ENCODE results near the gene LRMDA.

LRMDA gene

DNA sequence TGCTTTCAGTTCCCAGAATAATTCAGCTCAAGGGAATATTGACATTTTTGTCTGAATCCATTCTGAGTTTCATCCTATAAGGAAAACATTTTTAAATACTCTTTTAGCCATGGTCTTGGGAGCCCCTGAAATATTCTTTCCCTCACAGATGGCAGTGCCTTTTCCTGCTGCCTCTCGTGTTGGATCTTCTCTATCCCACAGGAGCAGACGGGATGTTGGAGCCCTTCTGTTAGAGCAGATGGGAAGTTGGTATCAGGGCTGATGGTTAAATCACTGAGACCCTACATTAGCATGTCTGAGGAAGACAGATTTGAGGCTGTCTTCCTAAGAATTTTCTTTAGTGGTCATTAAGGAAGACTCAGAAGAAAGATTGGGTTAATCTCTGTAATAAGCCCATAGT, 737.8 kb downstream of the LRMDA start:
- DNase-seq (ENCODE audit: low read depth in 2 of 2) = no peak

DNA sequence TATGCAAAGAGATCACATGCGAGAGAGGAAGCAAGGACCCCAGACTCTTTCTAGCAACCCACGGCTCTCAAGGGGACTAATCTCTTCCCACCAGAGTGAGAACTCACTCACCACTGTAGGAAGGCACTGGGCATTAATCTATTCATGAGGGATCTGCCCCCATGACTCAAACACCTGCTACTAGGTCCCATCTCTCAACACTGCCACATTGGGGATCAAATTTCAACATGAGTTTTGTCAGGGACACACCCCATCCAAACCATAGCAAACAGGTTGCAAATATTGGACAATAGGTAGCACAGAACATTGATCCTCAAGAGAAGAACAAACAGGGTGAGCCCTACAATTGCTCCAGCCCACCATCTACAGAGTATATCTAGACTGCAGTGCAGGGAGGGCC, 740.6 kb downstream of the LRMDA start:
- DNase-seq (ENCODE audit: low read depth in 2 of 2) = no peak

DNA sequence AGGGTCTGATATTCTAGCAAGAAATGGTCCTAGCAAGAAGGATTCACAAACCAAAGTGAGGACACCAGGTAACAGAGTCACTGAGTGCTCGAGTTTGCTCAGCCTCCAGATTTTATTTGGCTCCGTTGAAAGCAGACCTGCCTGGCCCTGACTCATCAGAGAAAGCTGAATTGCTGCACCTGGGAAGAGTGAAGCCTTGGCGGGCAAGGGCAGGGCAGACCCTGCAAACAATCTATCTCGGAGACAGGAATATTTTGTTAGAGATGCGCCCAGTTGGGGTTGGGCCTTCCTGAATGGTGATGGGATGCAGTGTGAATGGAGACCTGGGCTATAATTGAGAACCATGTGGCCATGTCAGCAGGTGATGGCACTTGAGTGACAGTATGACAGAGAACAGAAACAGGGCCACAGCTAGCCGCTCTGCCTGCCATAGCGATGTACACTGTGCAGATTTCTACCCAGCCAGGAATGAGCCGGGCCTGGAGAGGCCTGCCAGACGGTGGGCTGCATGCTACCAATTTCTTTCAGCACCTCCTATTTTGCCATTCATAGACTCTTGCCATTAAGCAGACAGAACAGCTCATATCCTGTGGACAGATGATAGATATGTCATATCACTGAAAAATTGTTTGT, 744.2 kb downstream of the LRMDA start:
- DNase-seq (ENCODE audit: low read depth in 2 of 2) = no peak

DNA sequence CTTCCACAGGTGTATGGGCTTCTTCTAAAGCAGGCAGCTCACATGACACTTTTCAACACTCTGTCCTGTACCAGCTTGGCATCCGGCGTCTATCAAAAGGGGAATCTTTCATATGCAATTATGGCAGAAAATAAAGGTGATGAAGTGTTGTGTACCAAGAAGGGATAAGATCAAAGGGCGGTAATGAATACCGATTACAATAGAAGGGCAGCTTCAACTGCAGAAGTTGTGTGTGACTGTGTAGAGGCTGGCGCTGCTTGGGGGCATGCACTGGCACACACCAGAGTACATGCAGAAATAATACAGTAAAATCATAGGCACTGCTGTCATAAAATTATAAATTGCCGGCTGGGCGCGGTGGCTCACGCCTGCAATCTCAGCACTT, 744.7 kb downstream of the LRMDA start:
- DNase-seq (ENCODE audit: low read depth in 2 of 2) = no peak

DNA sequence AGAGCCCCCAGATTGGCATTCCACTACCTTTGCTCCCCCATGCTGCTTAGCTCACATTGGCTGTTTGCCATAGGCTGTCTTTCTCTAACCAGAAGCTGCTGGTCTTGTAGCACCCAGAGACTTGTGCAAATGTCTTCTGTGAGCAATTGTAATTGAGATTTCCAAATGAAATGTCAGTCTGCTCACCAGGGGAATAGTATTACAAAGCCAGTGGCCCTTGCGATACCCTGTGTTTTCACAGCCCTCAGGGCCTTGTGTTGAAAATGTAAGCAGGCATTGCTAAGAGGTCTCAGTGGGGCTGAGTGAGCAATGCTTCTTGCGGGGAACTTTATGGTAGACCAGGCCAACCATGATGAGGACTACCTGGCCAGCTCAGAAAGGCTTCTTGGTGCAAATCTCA, 746.5 kb downstream of the LRMDA start:
- DNase-seq (ENCODE audit: low read depth in 2 of 2) = no peak

DNA sequence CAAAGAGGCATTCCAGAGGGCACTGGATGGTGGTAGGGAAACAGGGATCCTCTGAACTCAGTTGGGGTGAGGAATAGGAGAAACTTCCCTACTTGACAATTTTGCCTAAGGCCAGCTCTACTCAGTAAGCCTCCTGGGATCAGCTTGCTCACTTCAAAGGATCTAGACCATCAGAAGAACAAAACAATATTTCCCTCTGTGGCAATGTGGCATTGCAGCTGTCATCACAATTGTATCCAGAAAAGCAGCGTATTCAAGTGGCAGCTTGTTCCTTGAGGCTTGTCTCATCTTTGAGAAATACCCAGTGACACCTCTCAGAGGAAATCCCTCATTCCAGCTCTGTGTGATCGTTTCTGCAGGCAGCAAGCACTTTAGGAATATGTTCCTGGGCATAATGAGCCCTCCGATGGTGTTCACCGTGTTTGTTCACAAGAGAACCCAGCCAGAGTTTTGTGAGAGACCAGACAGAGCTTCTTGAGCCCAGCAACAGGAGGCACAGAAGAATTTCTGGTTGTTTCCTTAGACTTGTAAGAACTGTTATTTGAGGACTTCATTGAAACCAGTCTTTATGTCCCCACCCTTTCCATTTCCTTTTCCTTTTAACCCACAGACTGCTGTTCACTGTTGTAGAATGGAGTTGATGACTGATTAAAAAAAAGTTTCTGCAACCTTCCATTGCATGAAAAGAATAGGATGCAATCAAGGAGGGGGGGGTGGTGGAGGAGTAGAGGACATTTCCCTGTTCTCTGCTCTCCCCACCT, 747.3 kb downstream of the LRMDA start:
- DNase-seq (ENCODE audit: low read depth in 2 of 2) = no peak

DNA sequence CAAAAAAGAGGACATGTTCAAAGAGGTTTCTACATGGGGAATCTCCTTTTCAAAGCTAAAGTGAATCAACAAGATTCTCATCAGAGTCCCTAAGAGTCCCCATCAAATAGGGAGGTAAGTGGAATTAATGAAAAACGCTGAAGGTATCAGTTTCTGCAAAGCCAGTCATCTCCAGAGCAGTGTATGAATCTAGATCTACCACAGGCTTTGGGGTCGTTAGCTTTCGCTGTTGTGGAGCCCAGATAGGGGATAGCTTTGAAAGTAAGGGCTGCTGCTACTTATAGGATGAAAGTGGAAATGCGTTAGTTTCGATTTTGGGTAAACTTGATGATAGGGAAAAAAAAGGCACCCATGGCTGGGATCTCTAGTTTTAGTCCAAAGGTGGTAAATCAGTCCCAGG, 748.4 kb downstream of the LRMDA start:
- no peak for DNase-seq (ENCODE audit: low read depth in 2 of 2)

DNA sequence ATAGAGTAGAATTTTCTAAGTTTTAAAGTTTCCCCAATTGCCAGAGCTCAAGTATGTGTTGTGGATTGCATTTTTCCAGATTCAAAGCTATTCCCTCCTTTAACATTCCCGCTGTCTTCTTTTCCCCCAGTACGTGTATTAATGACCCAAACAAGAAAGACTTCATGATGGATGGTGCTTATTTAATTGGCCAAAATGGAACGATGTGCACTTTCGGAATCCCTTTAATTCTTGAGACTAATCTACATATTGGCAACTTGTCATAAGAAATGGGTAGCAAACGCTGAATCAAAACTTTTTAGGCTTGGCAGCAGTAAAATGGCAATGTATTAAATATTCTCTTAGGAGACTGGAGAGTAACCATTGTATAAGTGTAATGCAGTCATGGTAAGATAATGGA, 753.2 kb downstream of the LRMDA start:
- no peak for DNase-seq (ENCODE audit: low read depth in 2 of 2)

DNA sequence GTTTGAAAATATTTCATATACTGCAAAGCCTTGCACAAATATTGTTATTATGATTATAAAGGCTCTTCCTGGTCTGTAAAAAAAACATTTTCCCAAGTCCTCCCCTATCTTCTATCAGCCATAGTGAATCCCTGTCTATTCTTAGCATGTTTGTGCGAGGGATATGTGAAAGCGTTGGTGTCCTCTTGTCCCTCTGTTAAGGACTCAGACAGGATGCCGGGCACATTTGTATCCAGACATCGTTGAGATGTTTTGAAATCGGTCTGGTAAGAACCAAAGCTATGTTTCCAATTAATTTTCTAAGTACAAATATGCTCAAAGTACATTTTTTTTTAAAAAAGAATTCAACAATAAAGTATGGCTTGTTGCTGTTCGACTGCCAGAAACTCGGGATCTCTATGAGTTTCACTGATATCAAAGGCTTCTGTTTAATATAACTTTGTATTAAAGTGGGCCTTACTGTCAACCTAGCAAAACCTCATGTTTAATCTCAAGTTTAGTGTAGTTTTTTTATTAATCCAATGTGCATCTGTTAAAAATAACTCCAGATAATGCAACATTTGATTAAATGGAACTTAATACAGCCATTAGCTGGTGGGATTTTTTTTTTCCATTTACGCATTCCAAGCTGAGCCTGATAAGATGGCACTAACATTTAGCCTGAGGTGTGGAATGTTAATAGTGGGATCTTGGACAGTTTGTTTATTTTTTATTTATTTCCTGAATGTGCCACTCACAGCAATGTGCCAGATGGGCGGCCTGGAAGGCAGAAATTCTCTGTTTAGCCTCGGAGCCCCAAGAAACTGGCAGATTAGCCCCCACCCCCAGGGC, 754.3 kb downstream of the LRMDA start:
- no peak for DNase-seq (ENCODE audit: low read depth in 2 of 2)

DNA sequence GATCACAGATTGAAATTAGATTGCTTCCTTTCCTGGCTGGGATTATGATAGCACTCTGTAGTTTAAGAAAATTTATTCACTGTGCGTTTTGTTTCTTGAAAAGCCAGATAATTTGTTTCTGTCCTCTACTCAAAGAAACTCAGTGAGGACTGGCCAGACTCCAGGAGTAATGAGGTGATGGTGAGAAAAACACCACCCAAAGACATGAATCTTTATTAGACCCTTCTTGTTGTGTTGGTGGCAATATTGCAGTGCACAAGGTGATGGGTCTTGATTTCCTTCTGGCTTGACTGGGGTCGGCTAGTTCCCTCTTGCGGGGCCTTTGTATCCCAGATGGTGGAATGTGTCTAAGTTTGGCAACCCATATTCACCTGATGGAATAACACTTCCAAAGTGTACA, 756.8 kb downstream of the LRMDA start:
- DNase-seq (ENCODE audit: low read depth in 2 of 2) = no peak

DNA sequence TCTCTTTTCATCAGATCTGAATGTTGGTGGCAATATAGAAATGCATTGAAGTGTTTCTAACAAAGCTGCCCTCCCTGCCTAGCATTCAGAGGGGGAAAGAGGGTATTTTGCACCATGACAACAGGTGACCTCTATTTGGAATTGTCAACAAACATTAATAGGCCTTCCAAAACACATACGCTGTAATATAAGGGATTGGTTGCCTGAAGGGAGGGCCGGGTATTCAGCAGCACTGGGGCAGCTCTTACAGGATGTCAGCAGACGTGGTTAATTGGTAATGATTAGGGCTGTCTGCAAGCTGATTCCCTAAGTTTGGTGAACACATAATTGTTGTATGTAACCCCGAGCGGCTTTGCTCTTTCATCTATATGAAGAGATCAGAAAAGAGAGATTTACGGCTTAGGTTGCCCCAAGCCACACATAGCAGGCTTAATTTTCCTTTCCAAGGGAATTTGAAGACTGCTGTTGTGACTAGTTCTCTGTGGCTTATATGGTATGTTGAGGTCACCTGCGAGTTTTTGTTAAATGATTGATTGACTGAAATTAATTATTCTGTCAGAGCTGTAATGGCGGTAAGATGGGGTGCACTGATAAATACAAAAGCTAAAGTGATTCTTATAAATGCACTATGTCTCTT, 759.3 kb downstream of the LRMDA start:
- DNase-seq (ENCODE audit: low read depth in 2 of 2) = no peak

DNA sequence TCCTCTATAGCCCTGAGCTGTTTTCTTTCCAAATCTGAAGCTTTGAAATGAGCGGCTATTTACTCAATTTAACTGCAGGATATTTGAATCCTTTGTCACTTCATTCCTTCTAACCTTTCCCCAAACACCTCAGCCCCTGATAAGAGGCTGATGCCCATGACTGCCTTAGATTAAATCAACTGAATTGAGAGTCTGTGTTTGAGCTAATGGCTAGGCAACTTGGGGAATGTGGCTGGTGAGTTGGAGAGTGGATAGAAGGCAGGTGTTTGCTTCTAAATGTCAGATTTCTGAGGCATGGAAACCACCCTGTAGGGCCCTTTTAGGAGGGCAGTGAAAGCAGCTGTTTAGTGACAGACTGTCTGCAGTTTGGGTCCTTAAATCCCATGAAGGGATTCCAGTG, 759.9 kb downstream of the LRMDA start:
- DNase-seq (ENCODE audit: low read depth in 2 of 2) = no peak

DNA sequence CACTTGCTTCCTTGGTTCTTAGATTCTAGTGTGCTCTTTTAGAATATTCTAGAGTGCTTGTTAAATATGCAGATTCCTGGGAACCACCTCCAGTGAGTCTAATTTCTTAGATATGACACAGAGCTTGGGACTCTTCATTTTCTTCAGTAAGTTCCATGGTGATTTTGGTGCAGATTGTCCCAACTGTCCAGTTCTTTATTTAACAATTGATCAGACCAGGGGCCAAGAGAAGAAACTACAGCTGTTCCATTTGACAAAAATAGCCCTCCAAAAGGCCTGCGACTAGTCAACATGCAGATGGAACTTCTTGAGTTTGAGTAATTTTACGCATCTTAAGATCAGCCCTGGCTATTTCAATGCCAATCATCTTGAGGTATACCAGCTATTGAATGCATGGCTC, 760.7 kb downstream of the LRMDA start:
- DNase-seq (ENCODE audit: low read depth in 2 of 2) = no peak

DNA sequence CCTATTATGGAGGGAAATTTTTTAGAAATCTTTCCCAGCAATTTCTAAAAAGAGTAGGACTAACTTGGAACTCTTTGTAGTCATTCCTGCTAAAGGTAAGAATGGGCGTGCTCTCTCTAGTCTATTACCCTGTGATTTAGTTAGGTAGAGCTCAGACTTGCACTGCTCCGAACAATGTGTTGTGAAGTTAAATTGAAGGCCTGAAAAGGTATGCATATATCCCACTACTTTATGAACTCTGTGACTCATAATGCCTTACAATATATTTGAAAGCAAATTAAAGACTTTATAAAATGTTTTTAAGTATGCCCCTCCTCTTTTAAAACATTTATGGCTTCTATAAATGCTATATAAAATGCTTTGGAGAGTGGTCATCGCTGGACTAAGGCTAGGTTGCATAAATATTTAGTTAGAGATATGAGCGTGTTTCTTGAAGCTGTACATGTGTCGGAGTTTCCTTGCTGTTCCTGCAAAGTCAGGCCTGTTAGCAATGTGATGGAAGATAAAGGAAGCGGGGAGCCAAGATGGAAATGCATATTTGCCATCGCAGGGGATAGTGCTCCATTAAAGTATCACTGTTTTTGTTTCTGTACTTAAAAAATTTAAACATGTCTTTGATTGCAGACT, 761.4 kb downstream of the LRMDA start:
- no peak for DNase-seq (ENCODE audit: low read depth in 2 of 2)

DNA sequence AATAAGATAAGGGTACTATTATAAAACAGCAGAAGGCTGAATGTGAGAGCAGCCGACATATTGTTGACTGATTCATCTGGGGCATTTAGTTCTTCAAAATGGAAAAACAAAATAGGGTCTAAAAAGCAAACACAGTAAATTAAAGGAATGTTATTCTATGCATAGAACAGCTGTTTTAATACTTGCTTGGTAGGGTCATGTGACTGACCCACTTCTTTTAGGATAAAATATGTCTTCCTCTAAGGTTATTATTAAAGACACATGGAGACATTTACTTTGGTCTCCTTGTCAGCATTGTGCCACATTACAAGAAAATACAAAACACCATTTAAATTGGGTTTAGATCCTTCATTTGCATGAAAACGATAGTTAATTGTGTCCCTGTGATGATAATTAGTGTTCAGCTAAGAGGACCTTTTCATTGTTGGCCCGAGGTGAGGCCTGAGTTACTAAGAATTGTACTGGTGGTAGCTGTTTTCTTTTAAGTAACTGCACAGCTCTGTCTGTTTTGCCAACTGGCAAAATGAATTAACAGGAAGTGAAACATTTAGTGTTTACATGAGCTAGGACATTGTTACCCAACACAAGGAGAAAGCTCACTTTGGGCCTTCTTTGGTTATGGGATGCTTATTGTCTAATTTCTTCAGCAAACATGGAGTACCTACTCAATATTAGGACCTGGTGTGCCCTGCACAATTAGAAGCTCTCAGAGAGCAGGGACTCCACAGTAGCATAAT, 764.4 kb downstream of the LRMDA start:
- DNase-seq (ENCODE audit: low read depth in 2 of 2) = no peak

DNA sequence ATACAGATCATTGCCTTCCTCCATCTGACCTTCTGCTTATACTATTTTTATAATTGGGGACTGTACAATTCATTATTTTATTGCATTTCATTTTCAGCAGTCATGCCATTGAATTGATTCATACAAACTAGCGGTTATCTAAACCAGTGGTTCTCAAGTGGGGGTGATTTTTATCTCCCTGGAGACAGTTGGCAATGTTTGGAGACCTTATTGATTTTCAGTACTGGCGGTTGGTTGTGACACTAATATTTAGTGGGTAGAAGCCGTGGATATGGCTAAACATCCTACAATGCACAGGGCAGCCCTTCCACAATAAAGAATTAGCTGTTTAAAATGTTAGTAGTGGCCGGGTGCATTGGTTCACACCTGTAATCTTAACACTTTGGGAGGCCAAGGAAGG, 765.9 kb downstream of the LRMDA start:
- DNase-seq (ENCODE audit: low read depth in 2 of 2) = no peak

DNA sequence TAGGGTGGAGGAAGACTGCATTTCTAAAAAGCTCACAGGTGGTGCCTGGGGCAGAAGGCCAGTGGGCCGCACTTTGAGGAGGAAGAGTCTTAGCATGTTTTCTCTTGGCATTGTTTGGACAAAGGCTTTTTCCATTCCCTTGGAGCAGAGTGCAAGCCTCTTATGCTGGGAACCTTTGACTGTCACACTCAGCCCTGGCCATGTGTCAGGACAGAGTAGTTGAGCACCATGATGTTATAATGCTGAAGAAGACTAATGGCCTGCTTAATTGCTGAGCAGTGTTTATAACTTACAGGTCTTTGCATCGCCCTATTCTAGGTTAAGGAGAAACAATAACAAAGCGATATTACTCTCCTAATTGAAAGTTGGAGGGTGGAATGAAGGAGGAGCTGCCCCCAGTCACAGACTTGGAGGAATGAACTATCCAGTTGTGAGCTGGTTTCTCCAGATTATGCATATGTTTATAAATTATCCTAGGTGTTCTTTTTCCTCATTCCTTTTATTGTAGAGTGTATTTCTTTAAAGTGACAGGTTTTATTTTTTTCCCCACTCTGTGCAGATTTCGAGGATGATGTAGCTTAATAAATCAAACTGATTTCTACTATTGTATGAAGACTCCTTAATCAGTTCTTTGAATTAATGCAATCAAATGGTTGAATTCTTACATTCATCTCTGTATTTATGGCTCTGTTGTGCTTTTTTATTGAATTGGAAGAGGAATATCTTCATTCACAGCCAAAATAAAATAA, 767.0 kb downstream of the LRMDA start:
- DNase-seq (ENCODE audit: low read depth in 2 of 2) = no peak

DNA sequence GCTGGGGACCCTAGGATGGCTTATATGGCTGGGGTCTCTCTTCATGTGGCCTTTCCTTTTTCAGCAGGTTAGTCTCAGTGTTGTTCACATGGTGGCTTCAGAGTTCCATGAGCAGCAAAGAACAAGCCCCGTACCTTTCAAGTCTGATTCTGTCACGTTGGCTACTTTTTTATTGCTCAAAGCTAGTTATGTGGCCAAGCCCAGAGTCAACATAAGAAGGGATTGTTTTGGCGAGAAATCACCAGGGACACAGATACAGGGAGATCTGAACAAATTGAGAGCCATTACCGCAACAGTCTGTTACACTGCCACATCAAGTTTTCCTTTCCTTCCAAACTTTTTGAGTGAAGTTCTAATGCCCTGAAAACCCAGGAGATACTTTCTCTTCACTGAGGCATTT, 770.5 kb downstream of the LRMDA start:
- no peak for DNase-seq (ENCODE audit: low read depth in 2 of 2)

DNA sequence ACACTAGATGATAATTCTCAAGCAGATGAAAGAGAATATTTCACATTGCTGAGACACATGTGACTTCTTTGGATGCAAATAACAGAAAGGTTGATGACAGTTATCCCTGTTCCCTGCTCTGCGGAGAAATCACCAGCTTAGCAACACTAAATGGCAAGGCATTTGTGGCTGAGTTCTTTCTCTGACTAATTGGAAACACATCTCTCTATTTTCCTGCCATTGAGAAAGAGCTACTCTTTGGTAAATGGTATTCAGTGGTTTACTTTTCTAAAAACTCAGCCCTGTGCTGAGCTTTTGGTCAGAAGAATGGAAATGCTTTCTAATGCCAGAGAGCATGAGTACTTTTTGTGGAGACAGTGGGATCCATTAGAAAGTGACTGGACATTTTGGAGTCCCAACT, 771.4 kb downstream of the LRMDA start:
- no peak for DNase-seq (ENCODE audit: low read depth in 2 of 2)

DNA sequence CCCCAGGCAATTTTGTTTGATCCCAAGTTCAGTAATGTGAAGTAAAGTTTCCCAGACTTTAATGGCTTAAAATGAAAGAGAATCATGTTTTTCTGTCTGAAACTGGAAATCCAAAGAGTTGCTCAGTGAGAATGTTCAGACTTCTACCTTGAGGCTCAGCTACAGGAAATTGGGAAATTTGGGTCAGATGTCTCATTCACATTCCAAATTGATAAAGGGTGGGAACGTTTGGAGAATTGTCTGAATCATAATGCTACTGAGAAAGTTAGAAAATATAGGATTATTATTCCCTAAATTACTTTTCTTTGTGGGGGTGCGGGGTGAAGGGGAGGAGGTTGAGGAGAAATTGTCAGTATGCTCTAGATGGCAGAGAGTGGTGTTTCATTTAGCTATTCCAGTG, 773.9 kb downstream of the LRMDA start:
- no peak for DNase-seq (ENCODE audit: low read depth in 2 of 2)
